H9 (cell line): Measurements from ENCODE around the gene ZNF267. TPM values are rescaled to one million over a fixed set of nuclear protein-coding genes. Genes with fewer than 3 reads are reported as not detected.

Experiments
- DNase-seq: peaks from one replicate; pipeline ENCODE4 v3.0.0-alpha.2; 2017
- H2AFZ ChIP-seq: one replicate; pipeline ENCODE4 v1.6.1; 2013; ENCODE audit warnings: mild to moderate bottlenecking, low read length, control low read depth, moderate library complexity
- H2AK5ac ChIP-seq: 2 replicates; pipeline ENCODE4 v1.6.1; 2013; ENCODE audit warnings: low read length, control low read depth, mixed read lengths; ENCODE audit not compliant: insufficient read length
- H2BK120ac ChIP-seq: one replicate; pipeline ENCODE4 v1.6.1; 2013; ENCODE audit warnings: low read depth, mild to moderate bottlenecking, low read length, control low read depth, inconsistent platforms; ENCODE audit not compliant: poor library complexity, severe bottlenecking
- H2BK12ac ChIP-seq: 2 replicates; pipeline ENCODE4 v1.6.1; 2013; ENCODE audit warnings: low read length, control low read depth, mixed read lengths, low read depth; ENCODE audit not compliant: insufficient read length
- H2BK15ac ChIP-seq: 2 replicates; pipeline ENCODE4 v1.6.1; 2013; ENCODE audit warnings: low read depth, low read length, control low read depth
- H2BK20ac ChIP-seq: one replicate; pipeline ENCODE4 v1.6.1; 2013; ENCODE audit warnings: low read depth, mild to moderate bottlenecking, low read length, control low read depth, inconsistent platforms; ENCODE audit not compliant: poor library complexity, severe bottlenecking
- H2BK5ac ChIP-seq: 2 replicates; pipeline ENCODE4 v1.6.1; 2013; ENCODE audit warnings: low read length, control low read depth, mixed read lengths; ENCODE audit not compliant: insufficient read length
- H3K14ac ChIP-seq: 2 replicates; pipeline ENCODE4 v1.6.1; 2013; ENCODE audit warnings: low read length, control low read depth; ENCODE audit not compliant: insufficient read depth
- H3K18ac ChIP-seq: 2 replicates; pipeline ENCODE4 v1.6.1; 2013; ENCODE audit warnings: low read depth, mild to moderate bottlenecking, mixed read lengths, low read length, control low read depth; ENCODE audit not compliant: insufficient read length
- H3K23ac ChIP-seq: 2 replicates; pipeline ENCODE4 v1.6.1; 2013; ENCODE audit warnings: low read length, control low read depth, mixed read lengths, low read depth; ENCODE audit not compliant: insufficient read length
- H3K23me2 ChIP-seq: 2 replicates; pipeline ENCODE4 v1.6.1; 2013; ENCODE audit warnings: low read depth, mild to moderate bottlenecking, mixed read lengths, low read length, control low read depth; ENCODE audit not compliant: insufficient read length, poor library complexity, severe bottlenecking
- H3K27ac ChIP-seq: 2 replicates; pipeline ENCODE4 v1.5.1; 2013; ENCODE audit warnings: low read length, control low read depth, mixed read lengths, low read depth; ENCODE audit not compliant: insufficient read length
- H3K27me3 ChIP-seq: 2 replicates; pipeline ENCODE4 v1.6.1; 2013; ENCODE audit warnings: low read length, control low read depth, inconsistent platforms; ENCODE audit not compliant: insufficient read depth
- H3K4ac ChIP-seq: 2 replicates; pipeline ENCODE4 v1.6.1; 2013; ENCODE audit warnings: low read depth, mild to moderate bottlenecking, control low read depth, inconsistent platforms, low read length, moderate library complexity
- H3K4me1 ChIP-seq: 2 replicates; pipeline ENCODE4 v1.6.1; 2013; ENCODE audit warnings: low read length, control low read depth, inconsistent platforms; ENCODE audit not compliant: insufficient read depth
- H3K4me2 ChIP-seq: 2 replicates; pipeline ENCODE4 v1.6.1; 2013; ENCODE audit warnings: low read length, control low read depth, mixed read lengths; ENCODE audit not compliant: insufficient read length, insufficient read depth
- H3K56ac ChIP-seq: 2 replicates; pipeline ENCODE4 v1.6.1; 2013; ENCODE audit warnings: low read depth, mild to moderate bottlenecking, mixed read lengths, low read length, control low read depth; ENCODE audit not compliant: insufficient read length
- H3K79me1 ChIP-seq: 2 replicates; pipeline ENCODE4 v1.6.1; 2013; ENCODE audit warnings: low read depth, mild to moderate bottlenecking, moderate library complexity, low read length, control low read depth, inconsistent platforms; ENCODE audit not compliant: insufficient read depth, poor library complexity, severe bottlenecking
- H3K79me2 ChIP-seq: 2 replicates; pipeline ENCODE4 v1.6.1; 2013; ENCODE audit warnings: low read length, control low read depth, inconsistent platforms; ENCODE audit not compliant: insufficient read depth
- H3K9ac ChIP-seq: 2 replicates; pipeline ENCODE4 v1.6.1; 2013; ENCODE audit warnings: low read length, control low read depth, mixed read lengths; ENCODE audit not compliant: insufficient read length; ENCODE audit errors: extremely low read depth
- H3K9me3 ChIP-seq: one replicate; pipeline ENCODE4 v1.6.1; 2013; ENCODE audit warnings: low read depth, low read length, inconsistent platforms; ENCODE audit not compliant: control insufficient read depth
- H3T11ph ChIP-seq: one replicate; pipeline ENCODE4 v1.6.1; 2013; ENCODE audit warnings: mild to moderate bottlenecking, low read length, control low read depth, inconsistent platforms
- H4K20me1 ChIP-seq: one replicate; pipeline ENCODE4 v1.6.1; 2013; ENCODE audit not compliant: control insufficient read depth, insufficient read length, insufficient read depth
- H4K5ac ChIP-seq: 2 replicates; pipeline ENCODE4 v1.6.1; 2013; ENCODE audit warnings: low read depth, mild to moderate bottlenecking, mixed read lengths, low read length, control low read depth; ENCODE audit not compliant: insufficient read length
- H4K8ac ChIP-seq: replicated peaks from 2 replicates; pipeline ENCODE4 v1.6.1; 2013; ENCODE audit warnings: low read length, control low read depth, mixed read lengths, low read depth; ENCODE audit not compliant: insufficient read length
- H4K91ac ChIP-seq: 2 replicates; pipeline ENCODE4 v1.6.1; 2013; ENCODE audit warnings: low read depth, mild to moderate bottlenecking, moderate library complexity, mixed read lengths, low read length, control low read depth; ENCODE audit not compliant: insufficient read length
- H3K27ac Mint-ChIP-seq, 3 experiments: 2 replicates in 2 of 3; 3 replicates in 1 of 3; pipeline ENCODE4 v1.8.0; 2020 to 2021; ENCODE audit warnings: mixed read lengths in 3 of 3, mild to moderate bottlenecking in 1 of 3, moderate library complexity in 1 of 3
- H3K27me3 Mint-ChIP-seq: 2 replicates; pipeline ENCODE4 v1.8.0; 2021; ENCODE audit warnings: low read depth, mild to moderate bottlenecking, moderate library complexity, mixed read lengths
- H3K36me3 Mint-ChIP-seq, 3 experiments: 2 replicates in 2 of 3; 3 replicates in 1 of 3; pipeline ENCODE4 v1.8.0; 2020 to 2021; ENCODE audit warnings: low read depth in 3 of 3, mixed read lengths in 3 of 3; ENCODE audit not compliant: insufficient read depth in 1 of 3
- H3K4me1 Mint-ChIP-seq, 2 experiments: 2 replicates each; pipeline ENCODE4 v1.8.0; 2020; ENCODE audit warnings: mixed read lengths in 2 of 2
- H3K4me3 Mint-ChIP-seq, 2 experiments: 2 replicates in 1 of 2; 3 replicates in 1 of 2; pipeline ENCODE4 v1.8.0; 2020 to 2021; ENCODE audit warnings: mild to moderate bottlenecking in 2 of 2, mixed read lengths in 2 of 2, moderate library complexity in 1 of 2
- H3K9me3 Mint-ChIP-seq, 2 experiments: 2 replicates in 1 of 2; 3 replicates in 1 of 2; pipeline ENCODE4 v1.8.0; 2020; ENCODE audit warnings: mild to moderate bottlenecking in 2 of 2, mixed read lengths in 2 of 2, moderate library complexity in 1 of 2
- WGBS: extraction: QIAGEN DNeasy Blood & Tissue Kit; methylation state at CpG from one replicate; pipeline ENCODE4 v1.1.7; 2013; ENCODE audit warnings: missing lambda C conversion rate, low lambda C conversion rate, mixed read lengths; ENCODE audit not compliant: insufficient read length; ENCODE audit errors: extremely low coverage; 5-methylcytosine and 5-hydroxymethylcytosine counted together
- total RNA-seq: library from RNA; stranded (reverse); gene quantifications from 2 replicates; pipeline ENCODE4 v1.2.1, GENCODE V29; 2021
- TF ChIP-seq, protein P1 (sequence below): fragments of 200-600 bp; sonication (generic); conservative IDR thresholded peaks from 3 replicates; pipeline ENCODE4 v1.8.0; 2021; ENCODE audit warnings: antibody characterized with exemption, mild to moderate bottlenecking

ZNF267 gene
- total RNA-seq, 1 experiment from 2014 or later: 36.1 TPM

DNA sequence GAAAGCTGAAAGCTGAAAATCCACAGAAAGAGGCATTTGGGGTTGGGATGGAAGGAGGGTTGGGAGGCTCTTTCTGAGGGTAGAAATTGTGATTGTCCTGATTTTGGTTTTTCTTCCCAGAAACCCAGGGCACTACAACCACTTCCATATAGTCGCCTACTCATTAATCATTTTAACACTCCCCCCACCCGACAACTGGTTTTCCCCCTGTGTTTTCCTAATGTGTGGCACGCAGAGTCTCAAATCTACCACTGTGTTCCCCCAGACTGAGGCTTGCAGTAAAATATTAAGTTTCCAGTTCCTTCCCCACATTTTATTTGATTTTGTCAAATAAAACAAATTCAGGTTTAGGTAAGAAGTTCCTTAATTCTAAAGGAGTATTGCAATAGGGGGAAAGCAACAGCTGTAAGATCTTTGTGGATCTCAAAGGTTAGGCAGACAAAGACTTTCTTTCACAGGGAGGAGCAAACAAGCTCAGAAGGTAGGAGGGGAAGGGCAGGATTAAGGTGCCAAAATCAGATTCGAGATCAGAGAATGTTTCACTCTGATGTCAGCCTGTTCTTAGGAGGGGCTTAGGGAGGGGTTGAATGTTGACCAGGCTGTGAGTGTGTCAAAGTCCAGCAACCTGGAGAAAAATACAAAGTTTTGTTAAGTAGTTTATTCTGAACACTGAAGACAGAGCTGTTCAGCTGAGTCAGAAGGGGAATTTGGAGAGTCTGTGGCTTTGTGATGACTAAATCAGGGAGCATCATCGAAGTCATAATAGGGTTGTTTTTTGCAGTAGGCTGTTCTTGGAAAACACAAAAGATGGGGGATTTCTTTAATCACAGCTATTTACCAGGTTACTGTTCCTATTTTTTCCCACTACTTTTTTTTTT is 3.6 kb downstream of the ZNF267 start:
- no peak overlapping the region for H2BK20ac ChIP-seq
- H3K9me3 ChIP-seq: no peaks in the 10 kb centered on the region
- no peak overlapping the region for H3K4ac ChIP-seq
- no peak overlapping the region for H2AK5ac ChIP-seq
- H2BK120ac ChIP-seq: no peak overlapping the region
- H3K27ac Mint-ChIP-seq: no peak overlapping the region
- H2BK15ac ChIP-seq: no peak overlapping the region
- H2AFZ ChIP-seq: no peak overlapping the region
- H3K79me1 ChIP-seq: peaks cover 2% of the 10 kb centered on the region
- peaks cover 4 to 52% (median 26%) of the 10 kb centered on the region in 3 experiments for H3K36me3 Mint-ChIP-seq
- H4K20me1 ChIP-seq: peaks cover 2% of the 10 kb centered on the region
- H3K27me3 Mint-ChIP-seq: peaks cover 6% of the 10 kb centered on the region
- H3K18ac ChIP-seq: no peak overlapping the region
- WGBS: no CpG with 5 or more reads among the region's 5 CpGs
- no peak overlapping the region for H3T11ph ChIP-seq
- peaks cover 0 to 35% of the 10 kb centered on the region in 2 experiments; a peak in 3 of 5 replicates for H3K9me3 Mint-ChIP-seq
- H3K56ac ChIP-seq: no peak overlapping the region
- no peak overlapping the region for H2BK12ac ChIP-seq
- TF ChIP-seq, protein P1, sequence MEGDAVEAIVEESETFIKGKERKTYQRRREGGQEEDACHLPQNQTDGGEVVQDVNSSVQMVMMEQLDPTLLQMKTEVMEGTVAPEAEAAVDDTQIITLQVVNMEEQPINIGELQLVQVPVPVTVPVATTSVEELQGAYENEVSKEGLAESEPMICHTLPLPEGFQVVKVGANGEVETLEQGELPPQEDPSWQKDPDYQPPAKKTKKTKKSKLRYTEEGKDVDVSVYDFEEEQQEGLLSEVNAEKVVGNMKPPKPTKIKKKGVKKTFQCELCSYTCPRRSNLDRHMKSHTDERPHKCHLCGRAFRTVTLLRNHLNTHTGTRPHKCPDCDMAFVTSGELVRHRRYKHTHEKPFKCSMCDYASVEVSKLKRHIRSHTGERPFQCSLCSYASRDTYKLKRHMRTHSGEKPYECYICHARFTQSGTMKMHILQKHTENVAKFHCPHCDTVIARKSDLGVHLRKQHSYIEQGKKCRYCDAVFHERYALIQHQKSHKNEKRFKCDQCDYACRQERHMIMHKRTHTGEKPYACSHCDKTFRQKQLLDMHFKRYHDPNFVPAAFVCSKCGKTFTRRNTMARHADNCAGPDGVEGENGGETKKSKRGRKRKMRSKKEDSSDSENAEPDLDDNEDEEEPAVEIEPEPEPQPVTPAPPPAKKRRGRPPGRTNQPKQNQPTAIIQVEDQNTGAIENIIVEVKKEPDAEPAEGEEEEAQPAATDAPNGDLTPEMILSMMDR: no peak
- peaks cover 7% of the 10 kb centered on the region; the same call in 1 of the 2 replicates for H3K4me1 ChIP-seq
- H3K23ac ChIP-seq: no peak overlapping the region
- no peak for DNase-seq
- no peak overlapping the region for H4K5ac ChIP-seq
- H3K27me3 ChIP-seq: no peaks in the 10 kb centered on the region
- no peak overlapping the region for H2BK5ac ChIP-seq
- H4K8ac ChIP-seq: no peak overlapping the region
- no peak overlapping the region for H3K4me2 ChIP-seq
- H3K4me3 Mint-ChIP-seq: no peak overlapping the region; a peak in 1 of 5 replicates
- H3K27ac ChIP-seq: no peak overlapping the region
- no peak overlapping the region for H3K14ac ChIP-seq
- no peak overlapping the region for H4K91ac ChIP-seq
- no peak overlapping the region for H3K9ac ChIP-seq
- peaks cover 12 to 27% of the 10 kb centered on the region in 2 experiments for H3K4me1 Mint-ChIP-seq
- H3K79me2 ChIP-seq: peaks cover 34% of the 10 kb centered on the region; the same call in 1 of the 2 replicates
- H3K23me2 ChIP-seq: no peaks in the 10 kb centered on the region
